22Rv1 (cell line): ENCODE results near the gene MAGI1.

ENCODE experiments used
- H3K27ac ChIP-seq: fragments of 450-650 bp; 2 replicates; pipeline ENCODE4 v1.5.1; 2017
- CTCF ChIP-seq: fragments of 450-650 bp; IDR thresholded peaks from 2 replicates; pipeline ENCODE4 v1.5.1; 2017; ENCODE audit warnings: mild to moderate bottlenecking
- ZFX ChIP-seq: fragments of 450-650 bp; IDR thresholded peaks from 2 replicates; pipeline ENCODE4 v1.6.1; 2017; ENCODE audit warnings: antibody characterized with exemption, borderline replicate concordance

MAGI1 gene

GRCh38 chr3:65604863-65605526, 433.7 kb downstream of the MAGI1 start:
- no peak overlapping the region for H3K27ac ChIP-seq
- TF ChIP-seq CTCF (no peak), ZFX (no peak)

- TF ChIP-seq CTCF: no peak
- no peak overlapping the region for H3K27ac ChIP-seq
Measured at GRCh38 chr3:65603631-65604030, 435.1 kb downstream of the MAGI1 start.

- no peak overlapping the region for H3K27ac ChIP-seq
- TF ChIP-seq ZFX (no peak), CTCF (no peak)
Measured at GRCh38 chr3:65600888-65601287, 437.8 kb downstream of the MAGI1 start.

- TF ChIP-seq ZFX (no peak), CTCF (no peak)
- H3K27ac ChIP-seq: no peak overlapping the region
Measured at GRCh38 chr3:65597952-65598413, 440.7 kb downstream of the MAGI1 start.

GRCh38 chr3:65597226-65597951, 441.3 kb downstream of the MAGI1 start:
- TF ChIP-seq ZFX: no peak
- no peak for TF ChIP-seq CTCF
- H3K27ac ChIP-seq: no peak overlapping the region

DNA sequence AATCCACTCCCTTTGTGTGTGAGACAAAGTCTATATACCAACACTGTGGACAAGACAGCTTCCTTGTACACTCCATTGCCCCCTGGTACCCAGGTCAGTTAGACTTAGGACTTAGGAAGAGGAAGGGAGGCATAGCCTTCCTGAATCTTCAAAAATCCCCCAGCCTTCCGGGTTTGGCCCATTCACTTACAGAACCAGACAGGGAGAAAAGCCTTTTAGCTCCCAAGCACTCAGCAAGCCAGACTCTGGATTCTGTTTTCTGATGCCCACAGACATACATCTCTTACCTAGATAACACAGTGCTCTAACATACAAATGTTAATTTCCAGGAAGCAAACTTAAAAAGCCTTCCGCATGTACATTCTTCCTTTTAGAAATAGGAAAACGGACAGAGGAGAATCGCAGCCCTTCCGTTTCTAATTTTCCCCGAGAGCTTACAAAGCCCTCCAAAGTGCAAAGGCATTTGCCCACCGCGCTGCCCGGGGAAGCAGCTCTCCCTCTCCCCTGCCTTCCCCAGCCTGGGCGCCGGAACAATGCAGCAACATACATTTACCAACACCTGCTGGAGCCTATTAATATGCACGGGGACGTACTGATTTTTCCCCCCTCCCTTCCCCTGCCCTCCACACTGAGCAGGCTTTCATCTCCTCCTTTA, 442.0 kb downstream of the MAGI1 start:
- TF ChIP-seq ZFX (no peak), CTCF (no peak)
- H3K27ac ChIP-seq: no peak overlapping the region

DNA sequence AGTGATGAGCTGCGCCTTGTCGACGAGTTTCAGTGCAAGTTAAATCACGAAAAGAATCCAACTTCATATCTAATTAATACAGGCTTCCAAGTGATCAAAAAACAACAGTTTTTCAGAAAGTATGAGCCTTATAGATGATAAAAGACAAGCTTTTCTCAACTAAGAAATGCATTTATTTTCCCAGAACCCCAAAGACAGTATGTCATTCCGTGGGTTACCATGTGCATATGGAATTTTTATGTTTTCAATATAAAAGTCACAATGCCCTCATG, 442.8 kb downstream of the MAGI1 start:
- TF ChIP-seq CTCF (no peak), ZFX (no peak)
- H3K27ac ChIP-seq: no peak overlapping the region
